ENCODE data around the gene MIGA1. TPM values are rescaled to one million over a fixed set of nuclear protein-coding genes. Genes with fewer than 3 reads are reported as not detected.

Gene MIGA1
- total and polyA plus RNA-seq, 2 of the 13 experiments (the other 11 are each of a cell fraction or from before 2014, with no cell fraction given): 3.8 to 6.6 TPM

- TF ChIP-seq SKI (IDR thresholded peaks at IDR 0.05; ENCODE audit: partially characterized antibody): no peak
- 0 out of 2 replicates have a peak, but pooled peaks have one; percentile 46 for TF ChIP-seq SNAPC5 (CRISPR knock-in tag; IDR thresholded peaks at IDR 0.05; ENCODE audit: borderline replicate concordance)
- 0 out of 2 replicates have a peak, but pooled peaks have one; percentile 51 for TF ChIP-seq MIXL1 (CRISPR knock-in tag; IDR thresholded peaks at IDR 0.05)
- peak; percentile 95 for TF ChIP-seq ZFX (CRISPR knock-in tag; IDR thresholded peaks at IDR 0.05; ENCODE audit: low read depth)
- TF ChIP-seq HNF4A (CRISPR knock-in tag; IDR thresholded peaks at IDR 0.05): peak; percentile 64
- TF ChIP-seq ISL2 (CRISPR knock-in tag; IDR thresholded peaks at IDR 0.05): peak; percentile 46; the same call in 1 of the 2 replicates
- TF ChIP-seq LBX2 (CRISPR knock-in tag; IDR thresholded peaks at IDR 0.05; ENCODE audit: borderline replicate concordance): no peak
- peak; percentile 70 for TF ChIP-seq POLR2AphosphoS5 (IDR thresholded peaks at IDR 0.05; ENCODE audit: low read depth, low read length)
- TF ChIP-seq POGZ (CRISPR knock-in tag; IDR thresholded peaks at IDR 0.05): peak; percentile 63
- TF ChIP-seq MEF2D (CRISPR knock-in tag; IDR thresholded peaks at IDR 0.05): peak; percentile 64; the same call in 1 of the 2 replicates
- TF ChIP-seq HNF1A (IDR thresholded peaks at IDR 0.05; ENCODE audit: low read depth): no peak
- TF ChIP-seq HNF1A (CRISPR knock-in tag; IDR thresholded peaks at IDR 0.05; ENCODE audit: borderline replicate concordance): peak; percentile 31; the same call in 1 of the 2 replicates
- TF ChIP-seq NFKBIZ (CRISPR knock-in tag; IDR thresholded peaks at IDR 0.05): no peak; the same call in 1 of the 2 replicates
- TF ChIP-seq ZNF281 (CRISPR knock-in tag; IDR thresholded peaks at IDR 0.05; ENCODE audit: borderline replicate concordance): peak; percentile 18; the same call in 1 of the 2 replicates
- no peak for TF ChIP-seq ZBTB44 (CRISPR knock-in tag; IDR thresholded peaks at IDR 0.05)
- peak; percentile 75 for TF ChIP-seq MAX (IDR thresholded peaks at IDR 0.05)
- peak; percentile 47; the same call in 1 of the 2 replicates for TF ChIP-seq MXD4 (CRISPR knock-in tag; IDR thresholded peaks at IDR 0.05)
- no peak for TF ChIP-seq GLI4 (CRISPR knock-in tag; IDR thresholded peaks at IDR 0.05; ENCODE audit: borderline replicate concordance)
- TF ChIP-seq KLF11 (CRISPR knock-in tag; IDR thresholded peaks at IDR 0.05): peak; percentile 61; the same call in 1 of the 2 replicates
- no peak for TF ChIP-seq ZNF543 (CRISPR knock-in tag; IDR thresholded peaks at IDR 0.05)
These were observed at the start of gene MIGA1 (continued) for GRCh38 chr1:77779529-77780281.

Data from HepG2 (cell line).